Measurements from ENCODE around the gene CRYL1.

Gene CRYL1

DNA sequence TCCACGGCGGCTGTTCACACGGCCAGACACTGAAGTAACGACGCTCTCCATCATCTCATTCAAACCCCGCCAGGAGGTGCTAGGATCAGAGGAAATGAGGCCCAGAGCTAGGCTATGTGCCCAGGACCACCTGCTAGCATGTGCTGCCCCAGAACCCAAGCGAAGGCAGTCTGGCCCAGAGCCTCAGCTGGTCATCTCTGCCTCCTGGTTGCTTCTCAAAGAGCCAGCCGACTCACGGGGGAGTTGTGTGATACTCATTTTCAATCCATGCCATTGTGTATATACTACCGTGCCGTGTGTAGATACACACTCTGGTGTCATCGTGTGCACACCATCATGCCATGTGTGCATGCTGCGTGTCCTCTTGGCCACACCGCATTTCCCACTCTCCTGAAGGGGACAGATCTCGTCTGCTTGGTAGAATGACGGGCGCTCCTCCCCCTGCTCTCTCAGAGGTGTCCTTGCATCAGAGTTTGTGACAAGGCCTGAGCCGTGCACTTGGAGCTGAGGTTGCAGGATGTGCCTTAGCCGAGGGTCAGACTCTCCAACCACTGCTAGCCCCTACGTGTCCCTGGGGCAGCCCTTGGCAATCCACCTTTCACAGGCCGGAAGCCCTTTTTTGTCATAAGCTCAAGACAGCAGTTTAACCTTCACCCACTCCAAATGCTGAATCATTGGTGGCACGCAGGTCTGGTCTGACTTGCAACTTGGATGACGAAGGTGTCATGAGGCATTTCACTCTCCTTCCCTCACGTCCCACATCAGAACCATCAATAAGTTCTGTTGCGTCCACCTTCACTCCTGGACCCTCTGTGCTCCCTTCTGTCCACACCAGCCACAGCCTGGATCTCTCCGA is 130.4 kb downstream of the CRYL1 start:
- FAIRE-seq: no peak

DNA sequence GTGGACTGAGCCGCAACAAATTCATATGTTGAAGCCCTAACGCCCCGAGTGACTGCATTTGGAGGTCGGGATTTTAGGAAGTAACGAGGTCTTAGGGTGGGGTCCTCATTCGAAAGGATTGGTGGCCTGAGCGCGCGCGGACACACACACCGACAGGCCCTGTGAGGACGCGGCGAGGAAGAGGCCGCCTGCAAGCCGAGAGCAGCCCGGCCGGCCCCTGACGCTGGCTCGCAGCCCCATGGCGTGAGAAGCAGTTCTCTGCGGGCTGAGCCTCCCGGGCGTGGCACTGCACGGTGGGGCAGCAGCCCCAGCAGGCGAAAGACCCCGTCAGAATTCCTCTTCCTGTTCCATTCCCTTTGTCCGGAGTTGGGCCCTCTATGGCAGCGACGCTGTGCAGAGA is 131.2 kb downstream of the CRYL1 start:
- no peak for FAIRE-seq

DNA sequence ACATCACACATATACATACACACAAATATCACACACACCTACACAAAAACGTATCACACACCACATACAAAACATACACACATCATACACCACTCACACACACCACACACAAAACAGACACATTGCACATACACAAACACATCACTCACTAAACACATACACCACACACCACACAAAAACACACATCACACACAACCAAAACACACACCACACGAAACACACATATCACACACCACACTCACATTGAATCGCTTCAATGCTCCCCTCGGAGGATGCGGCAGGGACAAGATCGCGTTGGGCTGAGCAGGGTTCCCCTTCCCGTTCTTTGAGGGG is 131.5 kb downstream of the CRYL1 start:
- FAIRE-seq: no peak

DNA sequence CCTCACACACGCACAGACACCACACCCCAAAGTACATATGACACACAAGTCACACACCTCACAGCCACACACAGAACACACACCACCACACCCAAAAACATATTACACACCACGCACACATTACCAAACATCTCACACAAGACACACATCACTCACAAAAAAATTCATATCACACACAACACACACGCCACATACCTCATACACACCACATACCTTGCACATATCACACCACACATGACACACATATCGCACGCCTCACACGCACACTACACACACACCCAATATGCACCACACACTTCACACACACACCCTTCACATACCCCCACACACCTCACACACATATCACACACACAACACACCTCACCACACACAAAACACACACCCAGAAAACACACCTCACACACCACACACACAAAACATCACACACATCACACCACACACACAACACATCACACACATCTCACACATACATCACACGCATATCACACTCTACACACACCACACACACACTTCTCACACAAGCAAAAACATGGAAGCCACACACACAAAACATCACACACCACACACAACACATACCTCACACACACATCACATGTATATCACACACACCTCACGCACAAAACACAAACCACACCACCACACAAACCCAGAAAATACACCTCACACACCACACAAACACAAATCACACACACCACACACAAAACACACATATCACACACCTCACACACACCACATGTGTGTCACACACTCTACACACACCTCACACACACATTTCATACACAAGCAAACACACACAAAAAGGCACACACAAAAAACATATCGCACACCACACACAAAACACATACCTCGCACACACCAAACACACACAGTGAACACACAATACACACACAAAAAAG is 132.1 kb downstream of the CRYL1 start:
- FAIRE-seq: no peak

DNA sequence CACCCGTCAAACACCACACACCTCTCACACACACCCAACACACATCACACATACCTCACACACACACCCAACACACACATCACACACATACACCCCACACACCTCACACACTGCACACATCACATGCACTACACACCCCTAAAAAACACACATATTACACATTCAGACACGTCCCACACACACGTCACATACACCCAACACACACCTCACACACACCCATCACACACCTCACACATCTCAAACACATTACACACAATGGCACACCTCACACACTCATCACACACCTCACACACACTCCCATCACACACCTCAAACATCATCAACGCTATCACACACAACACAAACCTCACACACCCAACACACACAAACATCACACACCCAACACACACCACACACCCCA is 133.1 kb downstream of the CRYL1 start:
- FAIRE-seq: no peak

DNA sequence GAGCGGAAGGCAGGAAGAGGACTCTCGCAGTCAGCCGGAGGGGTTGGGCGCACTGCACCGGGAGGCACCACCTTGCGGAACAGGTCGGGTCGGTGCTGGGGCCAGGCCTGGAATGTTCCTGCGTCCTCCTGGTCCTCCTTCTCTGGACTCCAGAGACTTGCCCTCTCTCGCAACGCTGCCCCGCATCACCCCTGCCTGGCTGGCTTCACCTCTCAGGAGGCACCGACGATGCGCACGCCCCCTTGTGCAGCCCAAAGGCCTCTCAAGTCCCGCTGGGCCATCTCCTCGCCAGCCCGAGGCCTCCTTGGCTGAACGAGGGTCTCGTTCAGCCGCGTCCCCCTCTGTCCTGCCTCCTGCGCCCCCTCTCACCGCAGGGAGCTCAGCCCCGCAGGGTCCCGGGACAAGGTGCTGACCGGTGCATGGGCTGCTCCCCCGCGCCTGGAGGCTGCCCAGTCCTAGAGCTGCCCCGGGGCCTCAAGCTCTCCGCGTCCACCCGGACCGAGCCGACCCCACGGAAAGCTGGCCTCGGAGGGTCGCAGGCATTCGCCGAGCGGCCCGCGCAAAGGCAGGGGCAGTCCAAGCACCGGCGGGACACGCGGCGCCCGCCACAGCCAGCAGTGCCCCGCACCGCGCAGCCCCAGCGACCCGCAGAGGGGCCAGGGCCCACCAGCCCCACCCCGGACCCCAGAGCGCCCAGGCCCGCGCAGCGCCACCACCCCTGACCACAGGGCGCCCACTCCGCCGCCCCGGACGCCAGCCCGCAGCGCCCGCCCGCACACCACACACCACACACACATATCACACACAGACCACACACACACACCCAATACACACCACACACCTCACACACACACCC is 133.8 kb downstream of the CRYL1 start:
- no peak for FAIRE-seq

DNA sequence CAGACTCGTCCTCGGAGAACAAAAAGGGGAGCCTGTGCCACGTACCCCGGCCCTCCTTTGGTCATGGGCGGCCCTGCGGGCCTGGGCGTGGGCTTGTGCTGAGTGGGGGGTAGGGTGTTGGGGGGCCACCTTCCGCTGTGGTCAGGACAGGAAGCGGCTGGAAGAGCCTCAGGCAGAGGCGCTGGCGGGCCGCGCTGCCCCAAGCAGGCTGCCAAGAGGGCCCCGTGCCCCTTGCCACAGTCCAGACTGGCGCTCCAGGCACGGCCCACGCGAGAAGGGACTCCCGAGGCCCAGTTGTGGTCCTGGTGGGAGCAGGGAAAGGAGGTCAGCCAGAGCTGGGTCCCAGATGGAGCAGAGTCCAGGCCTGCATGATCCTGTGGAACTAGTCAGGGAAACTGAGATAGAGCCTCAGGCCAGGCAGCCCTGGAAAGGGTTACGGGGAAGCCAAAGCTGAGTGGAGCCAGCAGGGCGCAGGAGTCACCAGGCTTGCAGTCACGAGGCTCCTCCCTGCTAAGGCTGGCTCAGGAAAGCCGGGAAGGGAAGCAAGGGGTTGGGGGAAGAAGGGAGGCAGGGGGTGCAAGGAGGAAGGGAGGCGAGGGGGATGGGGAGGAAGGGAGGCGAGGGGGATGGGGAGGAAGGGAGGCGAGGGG is 135.0 kb downstream of the CRYL1 start:
- no peak for FAIRE-seq

DNA sequence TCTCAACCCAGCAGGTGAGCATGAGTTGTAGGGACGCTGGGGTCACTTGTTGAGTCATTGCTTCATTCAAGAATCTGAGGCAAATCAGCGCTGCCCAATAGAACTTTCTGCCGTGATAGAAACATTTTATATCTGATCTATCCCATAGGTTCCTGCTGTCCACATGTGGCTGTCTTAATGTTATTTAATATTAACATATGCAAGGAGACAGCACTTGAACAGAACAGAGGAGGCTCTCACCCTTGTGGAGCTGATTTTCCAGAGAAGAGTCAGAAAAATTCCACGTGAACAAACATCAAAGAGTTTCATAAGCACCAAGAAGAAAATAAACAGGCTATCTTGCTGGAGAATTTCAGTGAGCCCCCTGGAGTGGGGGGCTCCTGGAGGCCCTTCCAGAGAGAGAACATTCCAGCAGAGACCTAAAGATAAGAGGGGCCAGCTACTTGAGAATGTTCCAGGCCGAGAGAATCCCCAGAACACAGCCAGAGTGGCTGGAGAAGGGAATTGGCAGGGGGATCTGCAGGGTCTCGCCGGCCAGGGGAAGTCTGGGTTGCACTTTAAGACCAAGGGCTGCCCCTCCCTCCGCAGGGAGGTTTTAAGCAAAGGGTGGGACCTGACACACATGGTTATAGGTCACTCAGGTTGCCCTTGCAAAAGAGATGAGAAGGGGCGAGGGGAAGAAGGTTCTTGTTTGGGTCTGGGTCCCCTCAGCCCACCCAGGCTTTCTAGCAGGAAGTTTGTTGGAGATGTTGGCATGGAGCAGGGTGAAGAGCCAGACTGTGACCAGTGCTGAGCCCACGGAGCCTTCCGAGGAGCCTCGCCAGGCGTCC is 135.7 kb downstream of the CRYL1 start:
- FAIRE-seq: no peak

DNA sequence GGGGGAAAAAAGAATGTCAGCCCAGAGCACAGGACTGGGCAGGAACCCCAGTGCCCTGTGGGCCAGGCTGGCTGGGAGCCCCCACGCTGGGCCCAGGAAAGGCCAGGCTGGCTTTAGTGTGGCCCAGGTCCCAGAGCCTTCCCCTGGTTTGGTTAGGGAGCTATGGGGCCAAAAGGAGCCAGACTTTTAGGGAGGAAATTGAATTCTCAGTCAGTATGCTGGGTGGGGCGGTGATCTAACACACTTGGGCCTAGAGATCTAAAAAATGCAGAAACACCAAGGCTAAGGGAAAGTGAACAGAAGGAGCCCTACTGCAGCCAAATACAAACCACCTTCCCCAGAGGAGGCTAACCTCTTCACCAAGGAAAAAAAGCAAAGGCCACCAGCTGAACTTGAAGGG is 137.5 kb downstream of the CRYL1 start:
- FAIRE-seq: no peak

DNA sequence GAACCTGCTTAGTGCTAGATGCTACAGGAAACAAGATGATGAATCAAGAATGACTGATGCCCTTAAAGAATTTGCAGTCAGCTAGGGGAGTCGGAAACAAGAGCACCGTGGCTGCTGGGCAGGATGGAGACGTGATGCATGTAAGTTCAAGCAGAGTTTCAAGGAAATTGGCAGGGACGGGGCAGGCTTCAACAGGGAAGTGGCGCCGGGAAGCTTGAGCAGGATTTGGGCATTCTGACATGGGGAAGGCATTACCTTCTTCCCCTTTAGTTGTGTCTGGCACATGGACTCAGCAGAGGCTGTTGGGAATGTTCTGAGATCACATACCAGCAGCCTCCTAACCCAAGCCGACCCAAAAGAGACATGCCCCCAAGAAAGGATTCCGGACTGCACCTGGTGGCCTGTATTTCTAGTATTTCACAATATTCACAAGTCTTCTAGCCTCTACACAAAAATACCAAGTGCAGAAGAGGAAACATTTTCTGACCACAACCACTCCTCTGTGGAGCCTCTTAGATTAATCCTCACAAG is 138.2 kb downstream of the CRYL1 start:
- no peak for FAIRE-seq

DNA sequence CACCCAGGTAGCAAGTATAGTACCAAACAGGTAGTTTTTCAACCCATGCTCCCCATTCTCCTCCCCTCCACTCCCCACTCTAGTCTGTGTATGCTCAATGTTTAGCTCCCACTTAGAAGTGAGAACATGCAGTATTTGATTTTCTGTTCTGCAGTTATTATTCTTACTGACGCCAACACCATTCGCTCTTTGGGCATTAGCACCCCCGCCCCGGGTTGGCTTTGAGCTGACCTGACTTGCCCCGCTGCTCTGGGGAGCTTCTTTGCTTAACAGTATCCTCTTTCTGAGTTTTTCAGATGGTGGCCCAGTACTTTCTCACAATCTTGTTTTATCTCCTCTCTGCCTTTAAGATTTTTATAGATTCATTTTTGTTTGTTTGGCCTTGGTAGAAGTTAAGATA is 138.7 kb downstream of the CRYL1 start:
- FAIRE-seq: no peak

DNA sequence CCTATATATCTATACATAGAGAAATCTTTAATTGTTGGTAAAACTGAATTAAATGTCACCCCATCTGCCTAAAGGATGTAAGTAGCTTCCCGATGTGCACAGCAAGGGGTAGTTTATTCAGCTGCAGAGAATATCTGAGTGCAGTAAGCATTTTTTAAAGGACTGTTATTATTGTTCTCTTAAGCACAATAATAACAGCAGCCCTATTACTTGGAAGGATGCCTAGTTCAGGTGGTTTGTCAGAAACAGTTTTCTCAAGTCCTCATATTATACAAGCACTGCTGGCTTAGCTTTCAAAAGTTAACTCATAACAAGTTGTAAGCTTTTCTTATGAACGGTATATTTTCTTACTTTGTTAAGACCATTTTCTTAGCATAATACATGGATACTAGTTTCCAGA is 142.6 kb downstream of the CRYL1 start:
- no peak for FAIRE-seq

DNA sequence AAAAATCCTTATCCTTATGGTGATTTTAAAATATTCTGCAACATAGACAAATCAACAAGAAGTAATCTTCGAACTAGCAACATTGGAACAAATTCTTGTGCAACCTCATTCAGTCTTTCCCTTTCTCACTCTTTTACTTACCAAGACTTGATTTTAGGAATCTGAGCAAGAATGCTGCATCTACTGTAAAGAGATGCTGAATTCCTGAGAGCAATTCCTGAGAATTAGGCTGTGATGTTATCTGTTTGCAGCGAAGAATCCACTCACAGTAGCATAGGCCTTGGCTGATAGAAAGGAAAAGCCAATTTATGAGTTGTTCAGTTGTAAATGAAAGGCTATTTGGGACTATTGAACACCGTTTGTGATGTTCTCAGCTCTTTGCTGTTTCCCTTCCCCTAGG is 144.3 kb downstream of the CRYL1 start:
- FAIRE-seq: no peak

DNA sequence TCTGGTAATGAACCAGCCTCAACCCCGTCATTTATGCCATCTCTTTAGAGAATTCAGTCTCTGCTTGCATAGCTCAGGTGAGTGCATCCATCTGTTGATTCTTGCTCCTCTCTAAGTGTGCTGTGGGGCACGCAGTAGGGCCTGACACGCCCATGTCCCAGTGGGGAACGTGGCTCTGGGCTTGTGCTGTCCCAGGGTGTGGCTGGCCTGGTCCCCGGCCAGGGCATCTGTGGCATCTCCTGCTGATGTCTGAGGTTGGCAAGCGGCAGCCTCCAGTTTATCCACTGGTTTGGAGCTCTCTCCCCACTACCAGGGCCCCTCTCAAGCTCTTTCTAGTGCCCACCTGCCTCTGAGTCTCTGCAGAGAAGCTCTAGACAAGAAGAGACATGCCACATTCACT is 146.9 kb downstream of the CRYL1 start:
- no peak for FAIRE-seq

DNA sequence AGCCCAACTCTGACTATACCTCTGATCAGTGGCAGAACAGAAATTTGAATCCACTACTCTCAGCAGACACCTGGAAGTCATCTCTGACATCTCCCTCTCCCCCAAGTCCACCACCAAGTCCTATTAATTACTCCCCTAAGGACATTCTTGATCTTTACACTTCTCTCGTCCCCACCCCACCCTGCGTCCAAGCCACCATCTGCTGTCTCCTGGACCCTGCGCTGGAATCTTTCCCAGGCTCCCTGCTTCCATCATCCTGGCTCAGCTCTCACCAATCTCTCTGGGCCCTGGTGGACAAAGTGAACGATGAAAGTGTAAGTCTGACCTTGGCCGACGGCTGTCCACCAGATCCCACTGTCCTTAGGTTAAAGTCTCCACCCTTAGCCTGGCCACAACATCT is 147.9 kb downstream of the CRYL1 start:
- no peak for FAIRE-seq

DNA sequence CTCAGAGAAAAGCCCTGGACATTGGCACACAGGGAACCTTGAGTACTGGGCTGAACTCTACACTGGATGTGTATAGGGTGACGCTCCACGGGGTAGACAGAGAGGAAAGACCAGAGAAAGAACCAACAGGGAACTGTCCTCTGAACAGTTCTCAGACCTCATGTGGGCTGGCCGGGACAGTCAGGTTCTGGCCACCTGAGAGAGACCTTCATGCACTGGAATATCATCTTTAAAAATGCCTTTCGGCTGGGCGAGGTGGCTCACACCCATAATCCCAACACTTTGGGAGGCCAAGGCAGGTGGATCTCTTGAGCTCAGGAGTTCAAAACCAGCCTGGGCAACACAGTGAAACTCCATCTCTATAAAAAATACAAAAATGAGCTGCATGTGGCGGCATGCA is 149.8 kb downstream of the CRYL1 start:
- no peak for FAIRE-seq

DNA sequence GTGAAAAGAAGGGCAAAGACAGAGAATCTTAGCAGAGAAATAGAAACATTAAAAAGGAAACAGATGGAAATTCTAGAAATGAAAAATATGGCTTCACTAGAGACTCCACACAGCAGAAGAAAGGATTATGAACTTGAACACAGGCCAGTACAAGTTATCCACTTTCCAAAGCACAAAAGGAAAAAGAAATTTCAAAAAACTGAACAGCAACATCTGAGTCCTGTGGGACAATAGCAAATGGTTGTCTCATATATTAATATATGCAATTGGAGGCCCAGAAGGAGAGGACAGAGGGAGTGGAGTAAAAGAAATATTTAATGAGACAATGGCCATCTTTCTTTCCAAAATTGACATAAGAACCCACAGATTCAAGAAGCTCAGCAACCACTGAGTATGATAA is 151.8 kb downstream of the CRYL1 start:
- FAIRE-seq: no peak

DNA sequence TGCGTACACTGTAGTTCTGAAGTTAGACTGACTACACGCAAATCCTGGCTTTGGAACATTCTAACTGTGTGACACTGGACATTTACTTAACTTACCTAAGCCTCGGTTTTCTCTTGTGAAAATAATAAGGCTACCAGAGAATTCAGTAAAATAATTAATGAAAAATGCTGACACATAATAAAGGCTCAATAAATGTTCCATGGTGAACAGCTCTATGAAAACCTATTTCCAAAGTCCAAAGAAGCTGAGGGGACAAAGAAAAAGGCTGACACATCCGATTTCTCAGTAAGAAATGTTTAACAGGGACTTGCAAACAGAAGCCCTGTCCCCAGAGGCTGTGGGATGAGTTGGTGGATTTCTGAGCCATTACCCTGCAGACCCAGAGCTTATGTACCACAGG is 153.8 kb downstream of the CRYL1 start:
- FAIRE-seq: no peak

DNA sequence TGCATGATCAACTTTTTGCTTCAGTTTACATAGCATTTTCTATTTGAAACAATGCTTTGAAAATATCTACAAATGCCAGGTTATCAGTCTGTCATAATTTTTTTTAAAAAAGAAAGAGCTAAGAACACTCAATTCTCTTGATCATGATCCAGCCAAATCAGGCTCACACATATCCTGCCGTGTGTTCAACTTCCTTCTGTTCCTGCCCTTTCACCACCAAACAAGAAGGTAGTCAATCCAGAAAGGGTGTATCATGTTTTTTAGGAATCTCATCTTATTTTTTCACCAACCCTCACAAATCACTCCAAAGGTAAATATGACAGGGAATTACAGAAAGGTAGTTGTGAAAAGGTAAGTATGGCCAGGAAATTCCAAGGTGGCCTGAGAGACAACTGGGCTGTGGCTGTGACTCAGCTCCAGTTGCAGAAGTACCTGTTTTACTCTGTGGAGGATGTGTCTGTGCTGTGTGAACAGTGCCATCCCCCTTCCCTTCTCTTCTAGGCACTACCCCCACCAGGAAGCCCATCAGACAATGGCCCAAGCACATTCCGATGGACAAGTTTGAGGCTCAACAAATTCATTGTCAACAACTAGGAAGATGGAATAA is 154.7 kb downstream of the CRYL1 start:
- FAIRE-seq: no peak

DNA sequence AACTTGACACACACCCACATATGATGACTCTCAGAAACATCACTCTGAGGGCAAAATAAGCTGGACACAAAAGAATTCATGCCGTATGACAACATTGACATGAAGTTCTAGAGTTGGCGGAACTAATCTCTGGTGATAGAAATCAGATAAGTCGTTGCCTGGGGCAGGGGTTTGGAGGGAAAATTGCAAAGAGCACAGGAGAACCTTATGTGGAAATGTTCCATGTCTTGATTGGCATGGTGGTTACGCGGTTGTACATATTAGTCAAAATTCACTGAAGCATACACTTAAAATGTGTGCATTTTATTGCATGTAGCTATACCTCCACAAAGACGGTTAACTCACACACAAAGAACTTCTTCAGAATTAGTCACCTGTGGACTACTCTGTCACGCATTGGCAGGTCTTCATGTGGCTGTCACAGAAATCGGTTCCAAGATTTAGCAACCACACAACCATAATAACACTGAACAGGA is 155.7 kb downstream of the CRYL1 start:
- no peak for FAIRE-seq

DNA sequence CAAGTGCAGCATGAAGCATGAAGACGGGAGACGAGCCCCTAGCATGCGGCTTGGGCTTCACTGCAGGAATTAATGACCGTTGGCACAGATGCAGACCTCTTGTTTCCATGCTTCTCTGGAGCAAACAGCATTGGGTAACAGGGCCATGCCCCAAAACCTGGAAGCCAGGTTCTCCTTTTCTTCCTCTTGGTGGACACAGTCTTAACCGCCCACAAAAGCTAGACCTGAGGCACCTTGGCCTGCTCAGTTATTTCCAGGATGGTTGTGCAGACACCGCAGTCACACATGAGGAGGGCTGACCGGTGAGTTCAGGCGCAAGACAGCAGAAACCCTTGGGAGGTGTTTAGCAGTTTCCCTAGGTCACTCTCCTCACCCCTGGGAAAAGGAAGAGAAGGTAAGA is 159.6 kb downstream of the CRYL1 start:
- no peak for FAIRE-seq
